Pancreas (tissue), 10 donors: ENCODE measurements around the gene LUC7L2. TPM values are rescaled to one million over a fixed set of nuclear protein-coding genes. Genes with fewer than 3 reads are reported as not detected.

Experiments
- ATAC-seq, 4 donors: fragments of 200-7000 bp; cut with Tn5 transposase; one replicate each; pipeline versions ENCODE4 v1.8.0 to v1.9.1; 2020; ENCODE audit warnings: mild to moderate bottlenecking in 4 of 4, moderate library complexity in 4 of 4
- DNase-seq, 6 donors: peaks; one replicate each; pipeline ENCODE4 v3.0.0-alpha.2; 2020
- FAIRE-seq: peaks from 2 replicates; lab custom pipeline; 2012; peaks lifted over from hg19 to GRCh38; lab: Jason Lieb, UNC
- H3K27ac ChIP-seq, 4 donors: fragments of 200-600 bp; sonication (generic); 1 replicate in 3 of 4; 2 replicates in 1 of 4; pipeline versions ENCODE4 v1.5.0 to v1.8.0; 2020
- H3K27me3 ChIP-seq, 4 donors: fragments of 200-600 bp; one replicate each; pipeline ENCODE4 v1.8.0; 2021
- H3K36me3 ChIP-seq, 3 donors: fragments of 200-600 bp; sonication (generic) in 1 of 3; one replicate each; pipeline versions ENCODE4 v1.5.0 to v1.8.0; 2020 to 2021
- H3K4me1 ChIP-seq, 3 donors: fragments of 200-600 bp; one replicate each; pipeline ENCODE4 v1.8.0; 2021
- H3K4me3 ChIP-seq, 4 donors: fragments of 200-600 bp; sonication (generic) in 2 of 4; one replicate each; pipeline versions ENCODE4 v1.5.0 to v1.8.0; 2020 to 2021
- H3K9me3 ChIP-seq, 4 donors: fragments of 200-600 bp; one replicate each; pipeline ENCODE4 v1.8.0; 2021
- CTCF ChIP-seq, 4 donors: fragments of 200-600 bp; sonication (generic) in 3 of 4; IDR thresholded peaks; one replicate each; pipeline versions ENCODE4 v1.5.0 to v1.8.0; 2021; ENCODE audit warnings: antibody characterized with exemption in 4 of 4
- whole genome bisulfite sequencing, 2 donors: extraction: QIAGEN DNeasy Blood & Tissue Kit; methylation state at CpG; one replicate each; pipeline ENCODE4 v1.1.7; 2013; 5-methylcytosine and 5-hydroxymethylcytosine counted together
- intact Hi-C, 3 donors: fragments of 100-400 bp; cut with DNase I; formaldehyde crosslinking; loops; one replicate each; pipeline versions ENCODE4 v1.11.1 to v1.14.2; 2022
- polyA plus RNA-seq, 2 donors: library from polyadenylated mRNA; stranded (reverse); fragments of 200-250 nt; gene quantifications; one replicate each; pipeline ENCODE4 v1.2.3, GENCODE V29; 2013
- total RNA-seq, 6 donors: library from RNA; stranded (reverse); fragmentation: NEBNext Ultra II Directional in 4 of 6; extraction: Animal tissue kit (Norgen Biotek cat#: 25700) in 4 of 6; gene quantifications; one replicate each; pipeline versions ENCODE4 v1.2.1 to v1.2.4, GENCODE V29; 2021 to 2023
- donor health status: healthy with polysubstance abuse.
- donor health status: DM: no; HTN: no; CAD: no; lungs with moderate emphysema.
- donor health status: DM: no; HTN: no; CAD: no.
- donor health status: control.
- donor health status: control.
- donor health status: Bipolar disorder and iron deficiency.
- donor health status: DM: yes; HTN: yes; CAD: no.
- donor health status: DM: no; HTN: no; CAD: no.
- donor health status: DM: no; HTN: no; CAD: no.
- donor health status: DM: yes; HTN: yes; CAD: no.

The LUC7L2 gene
- total and polyA plus RNA-seq, 8 donors = 30.0 to 71.1 (median 39.2) TPM

DNA sequence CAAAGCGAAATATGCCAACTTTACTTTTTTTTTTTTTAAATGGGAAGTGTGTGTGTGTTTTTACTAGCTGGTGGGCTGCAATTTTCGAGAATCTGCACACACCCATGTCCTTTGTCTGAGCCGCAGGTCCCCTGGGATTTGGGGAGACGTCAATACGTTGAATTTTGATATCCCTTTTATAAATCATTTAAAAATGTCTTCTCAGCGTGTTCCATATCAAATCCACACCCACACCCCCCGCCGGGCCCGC, 19.0 kb upstream of the LUC7L2 start:
- H3K27ac ChIP-seq = peak overlapping the region; percentile 100
- FAIRE-seq (no peak), DNase-seq (no peak), ATAC-seq (peak; percentile 5 to 21 (median 10))
- H3K4me3 ChIP-seq = peak overlapping the region; percentile 43 to 85 (median 64)
- H3K27me3 ChIP-seq = no peaks in the 10 kb centered on the region
- no peaks in the 10 kb centered on the region for H3K9me3 ChIP-seq
- intact Hi-C loops = no loop called here
- 0 to 1% methylated on average over 9 of the region's 9 CpGs for WGBS, 2 donors
- no peaks in the 10 kb centered on the region for H3K36me3 ChIP-seq
- no peak for TF ChIP-seq CTCF (IDR thresholded peaks at IDR 0.05)
- H3K4me1 ChIP-seq = peaks cover 3 to 15% (median 8%) of the 10 kb centered on the region in 3 donors

- Histone ChIP-seq H3K36me3 (peaks cover 0 to 3% (median 2%) of the 10 kb centered on the region in 3 donors), H3K27ac (peak within 1 kb of the TSS; percentile 100), H3K9me3 (no peaks in the 10 kb centered on the region), H3K27me3 (no peaks in the 10 kb centered on the region), H3K4me3 (peak within 1 kb of the TSS; percentile 43 to 85 (median 64)), H3K4me1 (peaks cover 3 to 15% (median 8%) of the 10 kb centered on the region in 3 donors)
- intact Hi-C loops = no loop called here
- WGBS, 2 donors = 0% methylated on average over 54 of the region's 54 CpGs
- FAIRE-seq = no peak
- peak; percentile 87 to 97 (median 92) for DNase-seq
- ATAC-seq = peak; percentile 79 to 90 (median 84)
- peak in 2 of 4 donors; percentile 14 to 17 for TF ChIP-seq CTCF (IDR thresholded peaks at IDR 0.05)
Measured at GRCh38 chr7:139341058-139341775, 18.5 kb upstream of the LUC7L2 start, which contains the start of gene FMC1. Gene FMC1 (plus strand): TSS chr7:139341337. CDS start chr7:139341385, 48 bp downstream.

- H3K36me3 ChIP-seq = peaks cover 0 to 8% (median 7%) of the 10 kb centered on the region in 3 donors
- H3K9me3 ChIP-seq = no peaks in the 10 kb centered on the region
- DNase-seq (no peak), ATAC-seq (no peak), FAIRE-seq (no peak)
- H3K4me1 ChIP-seq = peaks cover 3 to 15% (median 8%) of the 10 kb centered on the region in 3 donors
- H3K4me3 ChIP-seq = peak overlapping the region; percentile 43 to 85 (median 64)
- no peaks in the 10 kb centered on the region for H3K27me3 ChIP-seq
- H3K27ac ChIP-seq = peak overlapping the region; percentile 100
- TF ChIP-seq CTCF (IDR thresholded peaks at IDR 0.05) = no peak
- intact Hi-C loops = no loop called here
- 0 to 1% methylated on average over 9 of the region's 9 CpGs for WGBS, 2 donors
Measured at GRCh38 chr7:139341776-139342226, 17.9 kb upstream of the LUC7L2 start.

- H3K27me3 ChIP-seq = no peaks in the 10 kb centered on the region
- ATAC-seq (no peak), FAIRE-seq (no peak), DNase-seq (no peak)
- 93 to 94% methylated on average over 1 of the region's 1 CpG for WGBS, 2 donors
- H3K4me3 ChIP-seq = no peak overlapping the region
- H3K9me3 ChIP-seq = no peaks in the 10 kb centered on the region
- H3K4me1 ChIP-seq = peaks cover 3 to 15% (median 5%) of the 10 kb centered on the region in 3 donors
- no peak overlapping the region for H3K27ac ChIP-seq
- TF ChIP-seq CTCF (IDR thresholded peaks at IDR 0.05) = no peak
- intact Hi-C loops = no loop called here
- peaks cover 0 to 10% (median 7%) of the 10 kb centered on the region in 3 donors for H3K36me3 ChIP-seq
Measured at GRCh38 chr7:139345042-139345441, 14.7 kb upstream of the LUC7L2 start.

DNA sequence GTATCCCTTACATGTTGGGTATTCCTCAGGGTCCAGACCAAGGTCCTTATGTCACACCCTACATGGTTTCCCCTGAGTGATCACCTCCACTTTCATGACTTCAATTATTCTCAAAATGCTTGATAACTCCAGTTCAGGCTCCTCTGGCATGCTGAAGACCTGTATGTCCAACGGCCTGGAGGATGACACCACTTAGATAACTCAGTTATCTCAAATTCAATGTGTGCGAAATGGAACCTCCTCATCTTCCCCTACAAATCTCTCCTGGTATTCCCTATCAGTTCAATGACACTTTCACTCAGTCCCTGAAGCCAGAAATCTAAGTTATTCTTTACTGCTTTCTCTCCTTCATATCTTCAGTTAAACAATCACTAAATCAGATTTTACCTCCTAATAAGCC, 8.7 kb upstream of the LUC7L2 start:
- Histone ChIP-seq H3K27me3 (no peaks in the 10 kb centered on the region), H3K4me1 (no peaks in the 10 kb centered on the region), H3K4me3 (no peak overlapping the region), H3K9me3 (no peaks in the 10 kb centered on the region), H3K27ac (no peak overlapping the region), H3K36me3 (peaks cover 0 to 10% (median 6%) of the 10 kb centered on the region in 3 donors)
- intact Hi-C loops = no loop called here
- no peak for ATAC-seq
- WGBS, 2 donors = 85 to 95% methylated on average over 2 of the region's 2 CpGs
- no peak for DNase-seq
- FAIRE-seq = no peak
- TF ChIP-seq CTCF (IDR thresholded peaks at IDR 0.05) = no peak
